Endothelial cell of umbilical vein (primary cell): ENCODE data around the gene ST6GALNAC3. TPM values are rescaled to one million over a fixed set of nuclear protein-coding genes. Genes with fewer than 3 reads are reported as not detected.

Experiments used
- BruUV-seq: library from RNA; stranded (reverse); fragments of 400-500 nt; replicated peaks from 2 replicates; lab custom pipeline; 2021; lab: Mats Ljungman, UMichigan
- CTCF ChIA-PET: fragments of 300-600, 350-600 bp; sonication (Branson Sonifier 250); formaldehyde crosslinking; loops from one replicate; lab custom pipeline; 2021; ENCODE audit warnings: antibody characterized with exemption, inconsistent platforms; lab: Charles Lee
- POLR2A ChIA-PET: fragments of 300-600, 350-600 bp; sonication (Branson Sonifier 250); formaldehyde crosslinking; loops from one replicate; lab custom pipeline; 2021; ENCODE audit warnings: antibody characterized with exemption, inconsistent platforms; lab: Charles Lee
- DNase-seq: peaks from one replicate; pipeline ENCODE4 v3.0.0-alpha.2; 2011; ENCODE audit warnings: low read depth, low spot score
- FAIRE-seq: peaks from 2 replicates; lab custom pipeline; 2011; peaks lifted over from hg19 to GRCh38; lab: Jason Lieb, UNC
- H2AFZ ChIP-seq: 2 replicates; pipeline ENCODE4 v1.6.0; 2012; ENCODE audit warnings: low read depth, low read length, control low read depth, inconsistent platforms
- H3K27ac ChIP-seq: 2 replicates; pipeline ENCODE4 v1.5.1; 2011; ENCODE audit warnings: low read depth, mild to moderate bottlenecking, control low read depth, low read length, moderate library complexity; ENCODE audit not compliant: insufficient read depth
- H3K27me3 ChIP-seq, 2 experiments: 2 replicates each; pipeline versions ENCODE4 v1.6.0 to v1.6.1; 2011; ENCODE audit warnings: low read length in 2 of 2, mixed read lengths in 1 of 2; ENCODE audit not compliant: control insufficient read depth in 2 of 2, insufficient read depth in 2 of 2
- H3K36me3 ChIP-seq, 2 experiments: 2 replicates in 1 of 2; 3 replicates in 1 of 2; pipeline ENCODE4 v1.5.1; 2011; ENCODE audit warnings: low read length in 2 of 2, mild to moderate bottlenecking in 1 of 2, moderate library complexity in 1 of 2; ENCODE audit not compliant: control insufficient read depth in 2 of 2, insufficient read depth in 2 of 2; ENCODE audit errors: extremely low read depth in 1 of 2
- H3K4me1 ChIP-seq: 3 replicates; pipeline ENCODE4 v1.5.1; 2011; ENCODE audit warnings: mild to moderate bottlenecking, low read length; ENCODE audit not compliant: control insufficient read depth, insufficient read depth; ENCODE audit errors: extremely low read depth
- H3K4me2 ChIP-seq: 2 replicates; pipeline ENCODE4 v1.6.1; 2011; ENCODE audit warnings: low read length, control low read depth, mixed read lengths; ENCODE audit not compliant: insufficient read depth
- H3K4me3 ChIP-seq, 3 experiments: fragments of 200-600 bp in 1 of 3; sonication (generic), shearing (Covaris generic) in 1 of 3; replicated peaks in 1 of 3; 2 replicates each; pipeline ENCODE4 v1.5.1; 2011 to 2016; ENCODE audit warnings: control low read depth in 3 of 3, low read length in 3 of 3, mild to moderate bottlenecking in 2 of 3, inconsistent platforms in 1 of 3, low read depth in 1 of 3, moderate library complexity in 1 of 3; ENCODE audit not compliant: insufficient read depth in 1 of 3
- H3K79me2 ChIP-seq: 2 replicates; pipeline ENCODE4 v1.6.0; 2012; ENCODE audit warnings: low read length, inconsistent platforms; ENCODE audit not compliant: control insufficient read depth, insufficient read depth
- H3K9ac ChIP-seq: replicated peaks from 2 replicates; pipeline ENCODE3; 2011; ENCODE audit warnings: low read length, control low read depth; ENCODE audit not compliant: insufficient read depth; ENCODE audit errors: extremely low read depth
- H3K9me1 ChIP-seq: replicated peaks from 3 replicates; pipeline ENCODE4 v1.6.0; 2011; ENCODE audit warnings: mild to moderate bottlenecking, low read length; ENCODE audit not compliant: control insufficient read depth, insufficient read depth; ENCODE audit errors: extremely low read depth
- H3K9me3 ChIP-seq: replicated peaks from 2 replicates; pipeline ENCODE4 v1.5.1; 2012; ENCODE audit warnings: low read length, inconsistent platforms; ENCODE audit not compliant: control insufficient read depth, insufficient read depth
- H4K20me1 ChIP-seq: replicated peaks from 2 replicates; pipeline ENCODE3; 2011; ENCODE audit warnings: mild to moderate bottlenecking, low read length; ENCODE audit not compliant: control insufficient read depth, insufficient read depth; ENCODE audit errors: extremely low read depth
- EZH2 ChIP-seq: IDR thresholded peaks from 2 replicates; pipeline ENCODE4 v1.6.1; 2012; ENCODE audit warnings: borderline replicate concordance, low read depth, mild to moderate bottlenecking, moderate library complexity, low read length, inconsistent platforms; ENCODE audit not compliant: severe bottlenecking
- FOS ChIP-seq: IDR thresholded peaks from 2 replicates; pipeline ENCODE4 v1.6.1; 2011; ENCODE audit warnings: mild to moderate bottlenecking, low read length, moderate library complexity, borderline replicate concordance; ENCODE audit not compliant: insufficient read depth
- GATA2 ChIP-seq: IDR thresholded peaks from 2 replicates; pipeline ENCODE4 v1.7.0; 2011; ENCODE audit warnings: low read depth, mild to moderate bottlenecking, moderate library complexity, mixed read lengths, low read length; ENCODE audit not compliant: insufficient read length, insufficient read depth
- JUN ChIP-seq: IDR thresholded peaks from 2 replicates; pipeline ENCODE4 v1.6.1; 2011; ENCODE audit warnings: borderline replicate concordance, low read depth; ENCODE audit not compliant: insufficient read length, insufficient read depth
- MYC ChIP-seq: IDR thresholded peaks from one replicate; pipeline ENCODE4 v1.6.1; 2011; ENCODE audit warnings: mild to moderate bottlenecking, low read depth, low read length
- POLR2A ChIP-seq: IDR thresholded peaks from 2 replicates; pipeline ENCODE4 v1.6.1; 2012; ENCODE audit warnings: low read depth, mild to moderate bottlenecking, control low read depth, low read length
- POLR2AphosphoS5 ChIP-seq: IDR thresholded peaks from 2 replicates; pipeline ENCODE4 v1.6.1; 2012; ENCODE audit warnings: low read depth, mild to moderate bottlenecking, control low read depth, low read length, moderate library complexity; ENCODE audit not compliant: insufficient read depth
- dilution Hi-C: fragments of 300-500 bp; cut with MboI; formaldehyde crosslinking; loops from one replicate; pipeline ENCODE4 v1.15.0; 2019; ENCODE audit warnings: low sequenced_read_pairs; ENCODE audit not compliant: extremely low pct_ligation_motif_present
- intact Hi-C: fragments of 100-400 bp; cut with micrococcal nuclease; formaldehyde crosslinking; loops from one replicate; pipeline ENCODE4 v1.10.0; 2022
- polyA plus RNA-seq, 4 experiments: library from polyadenylated mRNA; depleted of rRNA in 3 of 4; stranded (reverse) in 3 of 4; unstranded in 1 of 4; fragments of >200 nt; gene quantifications; 2 replicates each; pipeline versions ENCODE4 v1.2.1 to v1.2.3, GENCODE V29; 2011 to 2012; ENCODE audit warnings: missing spikeins in 1 of 4
- total RNA-seq: library from RNA; stranded (reverse); gene quantifications from 2 replicates; pipeline ENCODE4 v1.2.3, GENCODE V29; 2021
- TF ChIP-seq, protein P1 (sequence below): IDR thresholded peaks from 2 replicates; pipeline ENCODE4 v1.6.1; 2011; ENCODE audit not compliant: insufficient read depth, insufficient read length
- TF ChIP-seq, protein P2 (sequence below), 2 donors: IDR thresholded peaks; 1 replicate in 1 of 2; 2 replicates in 1 of 2; pipeline ENCODE4 v1.5.1; 2011; ENCODE audit warnings: low read length in 2 of 2, mild to moderate bottlenecking in 2 of 2, moderate library complexity in 2 of 2, control low read depth in 1 of 2, inconsistent platforms in 1 of 2, low read depth in 1 of 2; ENCODE audit not compliant: insufficient read depth in 1 of 2; ENCODE audit errors: extremely low read depth in 1 of 2

The ST6GALNAC3 gene
- total and polyA plus RNA-seq, 2 donors (not counting 3 experiments of a cell fraction or from before 2014, with no cell fraction given) = 7.6 to 48.3 TPM

DNA sequence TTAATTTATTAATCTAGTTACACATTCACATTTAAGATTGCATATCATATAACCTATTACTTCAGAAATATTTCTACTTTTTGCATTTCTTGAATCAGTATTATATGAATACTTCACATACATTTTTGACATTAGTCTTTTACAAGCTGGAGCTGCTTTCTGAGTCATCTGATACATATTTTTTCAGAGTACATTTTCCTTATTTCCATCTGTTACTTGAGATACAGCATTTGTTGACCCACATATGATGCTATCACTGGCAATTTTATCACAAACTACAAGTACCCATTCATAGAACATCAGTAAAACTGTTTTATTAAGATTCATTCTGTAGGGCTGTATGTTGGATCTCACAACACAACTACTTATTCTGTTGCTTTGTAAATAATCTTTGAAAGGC lies 425.6 kb downstream of the ST6GALNAC3 start:
- no peak overlapping the region for H3K4me3 ChIP-seq
- TF ChIP-seq, protein P1, sequence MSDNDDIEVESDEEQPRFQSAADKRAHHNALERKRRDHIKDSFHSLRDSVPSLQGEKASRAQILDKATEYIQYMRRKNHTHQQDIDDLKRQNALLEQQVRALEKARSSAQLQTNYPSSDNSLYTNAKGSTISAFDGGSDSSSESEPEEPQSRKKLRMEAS = no peak
- TF ChIP-seq GATA2 (no peak), FOS (no peak), POLR2A (no peak), JUN (no peak), POLR2AphosphoS5 (no peak), MYC (no peak), EZH2 (no peak)
- TF ChIP-seq, protein P2, sequence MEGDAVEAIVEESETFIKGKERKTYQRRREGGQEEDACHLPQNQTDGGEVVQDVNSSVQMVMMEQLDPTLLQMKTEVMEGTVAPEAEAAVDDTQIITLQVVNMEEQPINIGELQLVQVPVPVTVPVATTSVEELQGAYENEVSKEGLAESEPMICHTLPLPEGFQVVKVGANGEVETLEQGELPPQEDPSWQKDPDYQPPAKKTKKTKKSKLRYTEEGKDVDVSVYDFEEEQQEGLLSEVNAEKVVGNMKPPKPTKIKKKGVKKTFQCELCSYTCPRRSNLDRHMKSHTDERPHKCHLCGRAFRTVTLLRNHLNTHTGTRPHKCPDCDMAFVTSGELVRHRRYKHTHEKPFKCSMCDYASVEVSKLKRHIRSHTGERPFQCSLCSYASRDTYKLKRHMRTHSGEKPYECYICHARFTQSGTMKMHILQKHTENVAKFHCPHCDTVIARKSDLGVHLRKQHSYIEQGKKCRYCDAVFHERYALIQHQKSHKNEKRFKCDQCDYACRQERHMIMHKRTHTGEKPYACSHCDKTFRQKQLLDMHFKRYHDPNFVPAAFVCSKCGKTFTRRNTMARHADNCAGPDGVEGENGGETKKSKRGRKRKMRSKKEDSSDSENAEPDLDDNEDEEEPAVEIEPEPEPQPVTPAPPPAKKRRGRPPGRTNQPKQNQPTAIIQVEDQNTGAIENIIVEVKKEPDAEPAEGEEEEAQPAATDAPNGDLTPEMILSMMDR (IDR thresholded peaks at IDR 0.05; ENCODE audit: extremely low read depth in 1 of 2, insufficient read depth in 1 of 2, low read depth in 1 of 2, low read length in 2 of 2) = no peak
- H4K20me1 ChIP-seq = no peaks in the 10 kb centered on the region
- dilution Hi-C loops (no loop called here), intact Hi-C loops (no loop called here)
- DNase-seq (no peak), FAIRE-seq (no peak)
- no peaks in the 10 kb centered on the region for H3K9me1 ChIP-seq
- H3K4me2 ChIP-seq = no peak overlapping the region
- CTCF ChIA-PET = no interaction called here
- no TSS peak for BruUV-seq
- peaks cover 9% of the 10 kb centered on the region for H3K4me1 ChIP-seq
- no peak overlapping the region for H3K9ac ChIP-seq
- no peaks in the 10 kb centered on the region for H3K9me3 ChIP-seq
- H3K79me2 ChIP-seq = no peaks in the 10 kb centered on the region
- no peaks in the 10 kb centered on the region for H3K36me3 ChIP-seq
- POLR2A ChIA-PET = no interaction called here
- H2AFZ ChIP-seq = no peak overlapping the region
- no peaks in the 10 kb centered on the region for H3K27me3 ChIP-seq
- no peak overlapping the region for H3K27ac ChIP-seq
